AG04450 (cell line): Measurements from ENCODE around the gene FBXL19. TPM values are rescaled to one million over a fixed set of nuclear protein-coding genes. Genes with fewer than 3 reads are reported as not detected.

ENCODE experiments used
- CTCF ChIA-PET: fragments of 300-600, 350-600 bp; formaldehyde crosslinking; extraction: SDS; loops from one replicate; lab custom pipeline; 2022; ENCODE audit warnings: antibody characterized with exemption, inconsistent platforms; lab: Charles Lee
- POLR2A ChIA-PET: fragments of 350-600 bp; formaldehyde crosslinking; extraction: SDS; loops from one replicate; lab custom pipeline; 2021; ENCODE audit warnings: antibody characterized with exemption, inconsistent platforms; lab: Yijun Ruan, JAX
- DNase-seq: peaks from one replicate; pipeline ENCODE4 v3.0.0-alpha.2; 2011; ENCODE audit warnings: low read depth, low spot score
- H3K27ac ChIP-seq: one replicate; pipeline ENCODE4 v1.5.1; 2012; ENCODE audit warnings: low read depth, low read length, control low read depth
- H3K27me3 ChIP-seq: one replicate; pipeline ENCODE4 v1.6.0; 2012; ENCODE audit warnings: low read length; ENCODE audit not compliant: control insufficient read depth, insufficient read depth
- H3K4me3 ChIP-seq: 2 replicates; pipeline ENCODE4 v1.5.1; 2011; ENCODE audit warnings: mild to moderate bottlenecking, low read depth, low read length, control low read depth
- H3K9me3 ChIP-seq: 2 replicates; pipeline ENCODE4 v1.5.1; 2012; ENCODE audit warnings: low read length; ENCODE audit not compliant: control insufficient read depth, insufficient read depth
- CTCF ChIP-seq: IDR thresholded peaks from 2 replicates; pipeline ENCODE4 v1.5.1; 2011; ENCODE audit warnings: low read depth, low read length, control low read depth, inconsistent platforms
- polyA plus RNA-seq: library from polyadenylated mRNA; depleted of rRNA; stranded (reverse); fragments of >200 nt; gene quantifications from 2 replicates; pipeline ENCODE4 v1.2.3, GENCODE V29; 2011

Gene FBXL19
- polyA plus RNA-seq, 1 experiment = 7.1 TPM

GRCh38 chr16:30983289-30983889 lies 60.0 kb downstream of the FBXL19 start:
- Histone ChIP-seq H3K9me3 (no peaks in the 10 kb centered on the region; the same call in 1 of the 2 replicates), H3K27ac (no peak overlapping the region), H3K4me3 (no peak overlapping the region), H3K27me3 (no peaks in the 10 kb centered on the region)
- CTCF ChIA-PET = interaction anchor here (0.9 to 4.4 kb wide), 7 partner anchors 10 to 894 kb away, joined by 3 to 32 read pairs (median 12); partner anchors contain the start of gene ZNF843
- DNase-seq = no peak
- TF ChIP-seq CTCF = no peak
- POLR2A ChIA-PET = no interaction called here

DNA sequence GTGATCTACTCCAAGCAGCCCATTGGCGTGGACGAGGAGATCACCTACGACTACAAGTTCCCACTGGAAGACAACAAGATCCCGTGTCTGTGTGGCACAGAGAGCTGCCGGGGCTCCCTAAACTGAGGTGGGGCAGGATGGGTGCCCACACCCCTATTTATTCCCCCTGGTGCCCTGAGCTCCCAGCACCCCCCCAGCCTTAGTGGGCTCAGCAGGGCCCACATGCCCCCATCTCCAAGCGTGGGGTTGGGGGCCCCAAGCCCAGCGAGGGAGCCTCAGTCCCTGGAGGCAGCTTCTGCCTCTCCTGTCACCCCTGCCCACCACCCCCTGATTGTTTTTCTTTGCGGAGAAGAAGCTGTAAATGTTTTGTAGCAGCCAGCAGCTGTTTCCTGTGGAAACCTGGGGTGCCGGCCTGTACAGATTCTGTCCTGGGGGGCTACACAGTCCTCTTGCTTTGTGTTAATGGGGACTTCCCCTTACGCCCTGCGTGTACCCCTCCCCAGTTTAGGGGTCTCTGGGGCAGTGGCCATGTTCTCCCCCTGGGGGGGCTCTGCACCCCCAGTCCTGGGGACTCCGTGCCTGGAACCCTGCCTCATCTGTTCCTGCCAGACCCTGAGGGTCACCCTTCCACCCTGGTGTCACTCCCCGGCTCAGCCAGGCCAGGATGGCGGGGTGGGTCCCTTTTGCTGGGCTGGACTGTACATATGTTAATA lies 60.7 kb downstream of the FBXL19 start:
- Histone ChIP-seq H3K9me3 (no peaks in the 10 kb centered on the region; the same call in 1 of the 2 replicates), H3K27me3 (no peaks in the 10 kb centered on the region), H3K27ac (peak overlapping the region; percentile 11), H3K4me3 (no peak overlapping the region)
- no peak for DNase-seq
- no peak for TF ChIP-seq CTCF
- ChIA-PET CTCF (interaction anchor here (0.6 to 4.4 kb wide), 28 partner anchors 8 to 893 kb away, joined by 3 to 32 read pairs (median 4); partner anchors contain the start of genes ZNF267 and ZNF843), POLR2A (interaction anchor here (0.6 to 2.0 kb wide), 4 partner anchors 10 to 196 kb away, joined by 3 to 11 read pairs (median 8); partner anchors contain the start of genes FUS, KAT8, ZNF646 and ZNF668)

- CTCF ChIA-PET = interaction anchor here (0.6 to 4.4 kb wide), 28 partner anchors 9 to 892 kb away, joined by 3 to 32 read pairs (median 4); partner anchors contain the start of genes ZNF267 and ZNF843
- POLR2A ChIA-PET = interaction anchor here (0.6 to 2.0 kb wide), 5 partner anchors 9 to 195 kb away, joined by 3 to 11 read pairs (median 5); partner anchors contain the start of genes FUS, KAT8, ZNF646 and ZNF668
These were observed 61.5 kb downstream of the FBXL19 start, which contains the start of gene HSD3B7 for GRCh38 chr16:30984669-30985400. Gene HSD3B7 (plus strand): TSS chr16:30985207. CDS start chr16:30985659, 452 bp downstream.

More at GRCh38 chr16:30984669-30985400, 61.5 kb downstream of the FBXL19 start, which contains the start of gene HSD3B7:
- peak; percentile 90 for TF ChIP-seq CTCF
- peak within 1 kb of the TSS; percentile 53 for H3K4me3 ChIP-seq
- H3K27me3 ChIP-seq = no peaks in the 10 kb centered on the region
- H3K27ac ChIP-seq = peak within 1 kb of the TSS; percentile 11
- peak; percentile 44 for DNase-seq
- H3K9me3 ChIP-seq = no peaks in the 10 kb centered on the region; the same call in 1 of the 2 replicates
